Eye (tissue), 1 donor: ENCODE data around the gene ANKRA2.

Source experiments
- DNase-seq: peaks from one replicate; pipeline ENCODE4 v3.0.0-alpha.2; 2015

The ANKRA2 gene, protein sequence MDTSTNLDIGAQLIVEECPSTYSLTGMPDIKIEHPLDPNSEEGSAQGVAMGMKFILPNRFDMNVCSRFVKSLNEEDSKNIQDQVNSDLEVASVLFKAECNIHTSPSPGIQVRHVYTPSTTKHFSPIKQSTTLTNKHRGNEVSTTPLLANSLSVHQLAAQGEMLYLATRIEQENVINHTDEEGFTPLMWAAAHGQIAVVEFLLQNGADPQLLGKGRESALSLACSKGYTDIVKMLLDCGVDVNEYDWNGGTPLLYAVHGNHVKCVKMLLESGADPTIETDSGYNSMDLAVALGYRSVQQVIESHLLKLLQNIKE

DNA sequence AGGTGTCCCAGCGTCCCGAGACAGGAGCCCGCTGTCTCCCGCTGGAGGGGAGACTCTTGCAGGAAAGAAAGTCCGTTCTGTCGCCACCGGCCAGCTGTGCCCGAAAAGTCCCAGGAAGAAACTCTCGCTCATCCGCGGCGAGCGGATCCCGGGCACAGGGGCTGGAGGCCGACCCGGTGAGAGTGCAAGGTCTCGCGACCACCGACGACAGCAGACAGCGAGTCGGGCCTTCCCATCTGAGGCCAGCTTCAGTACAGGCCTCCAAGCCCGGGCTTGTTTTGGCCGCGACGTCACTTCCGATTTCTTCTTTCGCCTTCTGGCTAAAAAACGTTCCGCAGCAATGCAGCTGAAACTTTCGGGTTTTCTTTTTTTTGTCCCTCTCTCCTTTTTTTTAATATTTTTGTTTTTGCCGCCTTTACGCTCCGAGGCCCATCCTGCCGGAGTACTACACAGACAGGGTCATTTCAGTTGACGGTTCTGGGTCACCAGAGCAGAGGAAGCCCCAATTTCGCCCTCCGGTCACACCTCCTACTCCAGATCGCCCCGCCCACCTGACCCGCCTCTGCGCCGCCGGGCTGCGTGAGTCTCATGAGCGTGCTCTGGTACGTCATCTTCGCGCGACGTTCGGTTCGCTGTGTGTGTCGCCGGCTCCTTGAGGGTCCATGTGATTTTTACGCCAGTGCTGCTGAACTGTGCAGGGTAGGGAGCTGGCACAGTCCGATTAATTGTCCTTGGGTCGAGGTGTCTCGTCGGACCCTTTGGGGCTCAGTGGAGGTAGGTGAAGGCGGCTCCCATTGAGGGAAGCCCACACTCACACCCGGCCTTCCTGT, at the start of gene ANKRA2, which contains the start of gene UTP15:
Gene ANKRA2, minus strand, starts transcription at position 501 of the 830 bp plus-strand sequence. CDS start 2,758 bp downstream, outside the sequence.
Gene UTP15, plus strand, starts transcription at position 605 of the 830 bp plus-strand sequence. CDS start 1,602 bp downstream, outside the sequence.
- DNase-seq: peak; percentile 100

DNA sequence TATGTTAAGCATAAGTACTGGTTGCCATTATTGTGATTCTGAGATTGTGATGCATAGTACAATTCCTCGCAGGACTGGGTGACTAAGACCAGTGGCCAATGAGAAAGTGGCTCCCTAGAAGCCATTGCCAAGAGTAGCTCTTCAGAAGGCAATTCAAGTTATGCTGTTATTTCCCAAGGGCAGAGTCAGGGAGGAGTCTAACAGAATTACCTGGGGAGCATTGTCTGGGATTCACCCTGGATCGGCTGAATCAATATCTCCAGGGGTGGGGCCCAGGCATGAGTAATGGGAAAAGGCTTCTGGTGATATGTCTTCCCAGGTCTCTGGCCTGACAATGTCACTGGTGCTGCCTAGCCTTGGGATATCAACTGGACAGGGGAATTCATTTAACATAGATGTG, 49.6 kb upstream of the ANKRA2 start:
- DNase-seq: no peak

DNA sequence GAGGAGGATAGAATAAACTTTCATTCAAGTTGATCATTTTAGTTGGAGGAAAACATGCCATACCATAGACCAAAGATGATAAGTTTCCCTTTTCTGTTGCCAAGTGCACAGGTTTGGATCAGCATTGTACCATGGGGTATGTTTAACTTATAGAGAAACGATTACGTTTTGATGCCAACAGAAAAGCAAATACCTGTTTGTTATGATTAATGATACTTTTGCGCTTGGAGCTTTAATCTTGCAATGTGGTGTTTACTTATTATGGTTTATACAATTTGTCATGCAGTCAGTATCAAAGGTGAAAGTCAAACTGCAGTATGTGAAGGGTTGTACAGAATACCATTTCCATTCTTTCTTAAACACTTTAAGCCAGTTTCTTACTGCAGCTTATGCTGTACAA, 47.4 kb upstream of the ANKRA2 start:
- no peak for DNase-seq

DNA sequence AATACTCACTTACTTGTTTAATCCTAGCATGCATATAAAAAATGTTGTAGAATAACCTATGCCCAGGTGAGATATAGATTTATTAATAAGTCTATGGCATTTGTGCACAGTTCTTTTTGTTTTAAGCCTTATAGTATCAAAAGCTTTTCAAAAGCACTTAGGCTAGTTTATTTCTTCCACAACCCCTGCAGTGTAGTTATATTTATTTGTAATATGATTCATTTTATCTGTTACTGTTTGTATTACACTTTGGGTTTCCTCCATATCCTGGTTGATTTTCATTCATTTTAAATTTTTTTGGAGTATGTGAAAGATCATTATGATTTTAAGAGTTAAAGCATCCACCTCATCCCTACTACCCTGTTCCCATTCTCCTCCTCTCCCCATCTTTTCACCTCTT, 41.8 kb upstream of the ANKRA2 start:
- DNase-seq: no peak

DNA sequence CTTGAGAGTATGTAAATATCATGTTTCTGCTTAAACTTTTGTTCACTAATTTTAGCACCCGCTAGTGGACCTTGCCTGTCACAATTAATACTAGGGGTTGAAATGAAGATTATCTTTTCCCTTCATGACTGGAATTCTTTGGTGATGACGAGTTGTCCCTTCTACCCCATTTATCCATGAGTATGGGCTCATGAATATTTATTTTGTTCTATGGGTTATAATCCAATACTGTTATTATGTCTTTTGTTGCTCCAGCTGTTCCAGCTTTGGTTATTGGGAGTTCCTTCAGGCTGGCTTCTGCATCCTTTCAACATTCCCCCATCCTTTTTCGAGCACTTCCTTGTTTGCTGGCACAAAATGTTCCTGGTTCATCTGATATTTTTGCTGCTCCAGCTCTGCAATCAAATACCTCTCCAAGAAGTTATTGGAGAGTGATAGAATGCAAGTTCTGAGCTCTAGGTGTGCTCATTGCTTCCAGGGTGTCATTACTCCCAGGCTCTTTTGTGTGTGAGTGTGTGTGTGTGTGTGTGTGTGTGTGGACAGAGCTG, 40.8 kb upstream of the ANKRA2 start:
- no peak for DNase-seq

DNA sequence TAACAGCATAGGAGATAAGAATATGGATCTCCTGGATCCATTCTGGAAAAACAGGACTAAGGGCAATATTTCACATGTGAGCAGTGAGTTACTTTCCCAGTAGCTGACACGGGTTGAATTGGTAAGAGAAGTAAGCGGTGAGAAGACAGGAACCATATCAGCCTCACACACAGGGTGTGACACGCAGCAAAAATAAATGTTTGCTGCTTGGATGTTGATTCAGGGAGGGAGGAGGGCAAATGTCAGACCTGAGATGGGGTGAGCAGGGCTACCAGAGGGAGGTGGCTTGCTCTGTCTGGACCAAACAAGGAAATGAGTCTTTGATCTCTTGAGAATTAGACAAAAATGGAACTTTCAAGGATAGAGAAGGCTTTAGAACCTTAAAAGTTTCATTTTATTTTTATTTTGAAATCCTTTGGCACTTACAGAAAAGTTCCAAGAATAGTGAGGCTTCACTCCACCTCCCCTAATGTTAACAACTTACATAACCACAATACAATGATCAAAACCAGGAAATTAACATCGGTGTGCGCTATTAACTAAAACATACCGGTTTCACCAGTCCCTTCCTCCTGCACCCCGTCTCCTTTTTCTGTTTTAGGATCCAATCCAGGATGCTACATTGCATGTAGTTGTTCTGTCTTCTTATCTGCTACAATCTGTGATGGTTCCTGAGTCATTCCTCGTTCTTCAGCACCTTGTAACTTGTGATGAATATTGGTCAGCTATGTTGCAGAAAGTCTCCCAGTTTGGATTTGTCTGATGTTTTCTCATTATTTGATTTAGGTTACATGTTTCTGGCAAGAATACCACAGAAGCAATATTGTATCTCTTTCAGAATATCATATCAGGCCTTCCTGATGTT, 40.0 kb upstream of the ANKRA2 start:
- DNase-seq: no peak

DNA sequence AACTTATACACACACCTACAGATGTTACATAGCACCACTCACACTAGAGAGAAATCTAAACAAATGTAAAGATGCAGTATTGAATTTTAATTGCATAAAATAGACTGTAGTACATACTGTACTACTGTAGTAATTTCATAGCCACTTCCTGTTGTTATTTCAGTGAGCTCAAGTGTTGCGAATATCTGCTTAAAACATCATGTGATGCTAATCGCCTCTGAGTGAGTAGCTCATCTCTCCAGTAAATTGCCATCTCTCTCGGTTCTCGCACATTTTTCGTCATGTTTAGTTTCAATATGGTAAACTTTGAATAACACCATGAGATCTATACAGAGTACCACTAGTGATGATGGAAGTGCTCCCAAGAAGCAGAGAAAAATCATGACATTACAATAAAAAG, 38.6 kb upstream of the ANKRA2 start:
- no peak for DNase-seq

DNA sequence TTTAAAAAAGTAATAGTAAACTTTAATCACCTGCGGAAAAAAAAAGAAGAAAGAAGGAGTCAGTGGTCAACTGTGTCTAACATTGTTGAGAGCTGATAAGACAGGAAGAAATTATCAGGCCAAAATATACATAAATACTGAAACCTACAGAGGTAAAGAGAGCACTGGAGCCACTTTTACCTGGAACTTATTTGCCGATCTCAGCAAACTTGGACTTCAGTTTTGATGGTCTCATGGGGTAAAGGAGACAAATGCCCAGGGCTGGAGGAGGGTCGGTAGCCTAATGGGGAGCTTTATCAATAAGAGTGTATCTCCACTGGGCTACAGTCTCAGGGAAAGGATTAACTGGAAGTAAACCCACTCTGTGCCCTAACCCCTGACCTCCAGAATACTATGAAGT, 33.9 kb upstream of the ANKRA2 start:
- no peak for DNase-seq

DNA sequence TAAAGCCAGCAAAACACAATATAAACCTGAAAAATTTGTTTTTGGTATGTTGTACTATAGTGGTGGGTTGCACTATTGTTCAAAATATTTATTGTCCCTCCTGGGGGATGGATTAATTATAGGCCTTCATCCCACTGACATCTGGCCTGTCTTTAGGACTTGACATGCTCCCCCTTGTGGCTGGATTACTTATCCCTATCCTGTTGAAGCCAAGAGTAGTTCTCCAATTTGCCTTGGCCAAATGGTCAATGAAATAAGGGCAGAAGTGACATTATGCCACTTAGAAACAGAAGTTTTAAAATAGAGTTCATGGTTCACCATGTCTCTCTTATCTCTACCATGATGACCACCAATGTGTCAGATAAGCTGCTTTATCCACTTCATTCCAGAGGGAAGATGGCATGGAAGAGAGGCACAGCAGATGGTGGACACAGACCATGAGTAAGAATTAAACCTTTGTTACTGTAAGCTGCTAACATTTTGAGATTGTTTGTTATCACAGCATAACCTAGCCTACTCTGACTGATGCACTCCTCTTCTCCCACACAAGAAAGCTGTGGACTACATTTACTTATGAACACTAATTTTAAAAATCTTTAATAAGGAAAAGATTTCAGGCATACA, 31.4 kb upstream of the ANKRA2 start:
- peak; percentile 24 for DNase-seq

DNA sequence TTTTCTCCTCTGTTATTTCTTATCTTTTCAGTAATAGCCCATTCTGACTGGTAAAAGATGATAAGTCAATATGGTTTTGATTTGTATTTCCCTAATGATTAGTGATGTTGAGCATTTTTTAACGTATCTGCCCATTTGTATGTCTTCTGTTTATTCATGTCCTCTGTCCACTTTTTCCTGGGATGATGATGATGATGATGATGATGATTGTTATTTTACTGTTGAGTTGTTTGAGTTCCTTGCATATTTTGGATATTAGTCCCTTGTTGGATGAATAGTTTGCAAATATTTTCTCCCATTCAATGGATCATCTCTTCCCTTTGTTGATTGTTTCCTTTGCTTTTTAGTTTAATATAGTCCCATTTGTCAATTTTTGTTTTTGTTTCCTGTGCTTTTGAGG, 27.1 kb upstream of the ANKRA2 start:
- DNase-seq: no peak

DNA sequence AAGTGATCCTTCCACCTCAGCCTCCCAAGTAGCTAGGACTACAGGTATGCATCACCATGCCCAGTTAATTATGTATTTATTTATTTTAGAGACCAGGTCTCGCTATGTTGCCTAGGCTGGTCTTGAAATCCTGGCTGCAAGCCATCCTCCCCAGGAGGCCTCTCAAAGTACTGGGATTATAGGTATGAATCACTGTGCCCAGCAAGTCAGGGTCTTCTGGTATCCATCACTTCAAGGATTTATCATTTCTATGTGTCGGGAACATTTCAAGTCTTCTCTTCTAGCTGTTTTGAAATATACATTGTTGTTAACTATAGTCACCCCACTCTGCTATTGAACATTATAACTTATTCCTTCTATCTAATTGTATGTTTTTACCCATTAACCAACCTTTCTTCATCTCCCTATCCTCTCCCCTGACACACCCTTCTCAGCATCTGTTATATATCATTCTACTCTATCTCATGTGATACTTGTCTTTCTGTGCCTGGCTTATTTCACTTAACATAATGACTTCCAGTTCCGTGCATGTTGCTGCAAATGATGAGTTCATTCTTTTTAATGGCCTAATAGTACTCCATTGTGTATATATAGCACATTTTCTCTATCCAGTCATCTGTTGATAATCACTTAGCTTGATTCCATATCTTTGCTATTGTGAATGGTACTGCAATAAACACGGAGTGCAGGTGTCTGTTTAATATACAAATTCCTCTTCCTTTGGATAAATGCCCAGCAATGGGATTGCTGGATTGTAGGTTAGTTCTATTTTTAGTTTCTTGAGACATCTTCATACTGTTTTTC, 26.5 kb upstream of the ANKRA2 start:
- DNase-seq: no peak

DNA sequence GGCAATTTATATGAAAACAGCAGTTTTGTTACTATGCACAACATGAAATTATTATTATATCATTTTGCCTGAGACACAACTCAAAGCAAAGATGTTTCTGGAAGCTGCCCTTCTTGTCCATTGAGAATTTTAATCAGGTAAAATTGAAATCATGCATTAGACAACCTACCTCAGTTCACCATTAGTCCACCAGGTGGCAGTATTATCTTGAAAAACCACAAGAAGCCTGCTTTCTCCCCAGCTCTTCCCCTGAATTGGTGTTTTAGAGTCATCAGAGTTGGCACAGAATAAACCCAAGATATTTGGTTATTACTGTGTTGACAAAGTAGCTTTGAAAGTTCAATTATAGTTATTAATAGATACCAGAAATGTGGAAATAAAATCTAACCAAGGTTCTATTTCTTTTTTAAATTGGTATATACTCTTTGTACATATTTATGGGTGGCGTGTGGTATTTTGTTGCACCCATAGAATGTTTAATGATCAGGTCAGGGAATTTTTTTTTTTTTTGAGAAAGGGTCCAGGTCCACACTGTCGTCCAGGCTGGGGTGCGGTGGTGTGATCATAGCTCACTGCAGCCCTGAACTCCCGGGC, 25.8 kb upstream of the ANKRA2 start:
- DNase-seq: peak; percentile 92

DNA sequence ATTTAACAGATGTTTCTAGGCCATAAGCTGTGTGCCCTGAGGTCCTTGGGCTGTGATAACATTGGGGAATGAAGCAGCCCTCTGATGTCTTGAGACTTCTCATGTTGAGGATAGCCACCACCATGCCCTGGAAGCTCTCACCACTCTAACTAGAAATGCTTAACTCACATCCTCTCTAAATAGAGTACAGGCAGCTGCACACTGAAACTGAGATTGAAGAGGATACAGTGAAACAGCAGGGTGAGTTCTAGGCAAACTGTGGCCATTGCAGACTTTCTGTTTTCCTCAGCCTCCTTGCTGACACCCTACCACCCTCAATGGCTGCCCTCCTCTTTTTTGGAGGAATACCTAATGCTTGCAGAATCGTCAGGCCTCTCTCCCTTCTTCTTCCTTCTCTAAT, 22.5 kb upstream of the ANKRA2 start:
- DNase-seq: no peak

DNA sequence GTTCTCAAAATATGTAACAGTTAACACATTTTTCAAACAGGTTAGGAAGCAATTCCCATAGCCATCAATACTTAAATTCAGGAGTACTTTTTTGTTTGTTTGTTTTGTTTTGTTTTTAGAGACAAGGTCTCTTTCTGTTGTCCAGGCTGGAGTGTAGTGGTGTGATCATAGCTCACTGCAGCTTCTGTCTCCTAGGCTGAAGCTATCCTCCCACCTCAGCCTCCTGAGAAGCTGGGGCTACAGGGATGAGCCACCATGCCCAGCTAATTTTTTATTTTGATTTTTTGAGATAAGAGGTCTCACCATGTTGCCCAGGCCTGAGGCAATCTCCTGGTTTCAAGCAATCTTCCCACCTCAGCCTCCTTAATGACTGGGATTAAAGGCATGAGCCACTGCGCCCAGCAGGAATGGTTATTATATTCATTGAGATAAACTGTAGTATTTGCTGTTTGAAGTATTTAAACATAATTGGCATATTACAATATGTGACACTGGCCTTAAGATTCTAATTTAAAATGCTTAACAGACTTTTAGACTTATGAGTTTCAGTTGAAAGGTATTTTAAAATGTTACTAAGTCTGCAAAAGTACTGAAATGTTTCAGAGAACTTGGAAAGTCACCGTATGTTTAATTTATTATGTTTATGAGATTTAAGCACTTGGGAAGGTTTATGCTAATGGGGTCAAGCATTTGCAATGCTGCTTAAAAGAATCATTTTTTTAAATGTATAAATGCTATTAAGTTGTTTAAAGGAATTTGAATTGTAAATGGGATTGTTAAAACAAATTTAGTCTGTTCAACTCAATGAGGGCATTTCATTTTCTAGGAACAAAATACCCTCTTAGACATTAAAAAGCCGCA, 17.1 kb upstream of the ANKRA2 start:
- no peak for DNase-seq

DNA sequence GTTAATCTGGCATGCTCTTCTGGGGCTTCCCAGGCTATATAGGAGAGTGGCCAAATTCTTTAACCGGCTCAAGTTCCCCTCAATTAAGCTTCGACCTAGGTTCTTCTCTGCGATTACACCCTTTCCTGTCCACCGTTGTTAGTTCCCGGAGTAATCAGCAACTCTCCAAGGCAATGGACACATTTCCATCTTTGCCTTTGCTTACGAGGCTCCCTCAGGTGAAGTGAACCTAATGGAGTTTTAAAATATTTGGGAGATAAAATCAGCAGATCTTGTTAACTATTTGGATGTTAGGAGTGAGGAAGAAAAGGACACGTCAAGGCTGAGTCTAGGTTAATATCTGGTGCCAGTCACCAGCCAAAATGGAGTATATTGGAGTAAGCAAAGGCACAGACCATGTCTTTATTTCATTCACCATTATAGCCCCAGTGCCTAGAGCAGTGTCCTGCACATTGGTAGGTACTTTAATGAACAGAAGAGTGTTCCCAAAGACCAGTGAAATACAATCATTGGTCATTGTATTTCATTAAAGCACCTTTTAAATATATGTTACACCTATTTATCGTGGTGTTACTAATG, 619 bp upstream of the ANKRA2 start:
- DNase-seq: no peak

DNA sequence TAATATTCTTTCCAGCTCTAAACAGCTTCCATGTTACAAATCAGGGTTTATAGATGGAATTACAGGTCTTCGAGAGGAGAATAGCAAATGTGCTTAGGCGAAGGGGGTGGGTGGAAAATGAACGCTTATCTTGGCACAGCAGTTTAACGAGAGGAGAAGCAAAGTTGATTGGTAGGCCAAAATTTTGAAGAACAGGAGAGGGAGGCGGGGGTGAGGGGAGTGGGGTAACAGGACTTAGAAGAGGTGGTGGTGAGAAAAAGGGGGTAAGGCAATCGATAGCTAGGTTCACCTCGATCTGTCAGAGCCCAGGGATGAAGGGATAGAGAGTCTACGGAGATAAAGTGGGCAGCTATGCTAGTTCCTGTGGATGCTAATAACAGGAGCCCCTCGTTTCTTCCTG, 764 bp downstream of the ANKRA2 start:
- DNase-seq: peak; percentile 63

DNA sequence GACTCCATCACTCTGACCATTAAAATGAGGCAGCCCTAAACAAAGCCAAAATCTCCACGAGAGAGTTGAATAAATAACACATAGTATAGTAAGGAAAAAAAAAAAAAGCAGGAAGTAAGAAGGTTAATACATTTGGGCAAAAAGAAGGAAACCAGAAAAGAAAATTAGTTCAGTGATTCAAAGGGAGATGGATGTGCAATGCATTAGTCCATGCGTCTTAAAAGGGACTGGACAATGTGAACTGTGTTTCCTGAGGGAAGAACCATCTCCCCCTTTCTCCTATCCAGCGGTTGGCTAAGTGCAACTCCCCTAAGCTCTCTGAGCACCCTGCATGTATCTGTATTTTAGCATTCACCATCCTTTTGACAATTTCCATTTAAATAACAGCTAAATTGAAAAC, 1.4 kb downstream of the ANKRA2 start:
- peak; percentile 31 for DNase-seq

DNA sequence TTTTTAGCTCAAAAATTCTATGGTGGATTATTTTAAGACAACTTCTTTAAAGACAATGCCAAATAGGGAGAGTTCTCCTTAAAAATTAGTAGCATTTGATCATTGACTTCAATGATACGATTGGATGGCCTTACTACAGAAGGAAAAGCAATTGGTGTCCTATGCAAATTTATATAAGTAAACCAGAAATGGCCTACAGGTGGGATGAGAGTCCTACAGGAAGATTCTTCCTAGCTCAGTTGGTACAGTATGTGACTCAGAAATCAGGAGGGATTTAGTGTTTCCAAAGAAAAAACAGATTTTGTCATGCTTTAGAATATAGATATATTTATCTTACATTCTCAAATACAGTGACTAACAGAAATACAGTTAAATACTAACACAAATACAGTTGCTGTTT, 6.5 kb downstream of the ANKRA2 start:
- DNase-seq: no peak

DNA sequence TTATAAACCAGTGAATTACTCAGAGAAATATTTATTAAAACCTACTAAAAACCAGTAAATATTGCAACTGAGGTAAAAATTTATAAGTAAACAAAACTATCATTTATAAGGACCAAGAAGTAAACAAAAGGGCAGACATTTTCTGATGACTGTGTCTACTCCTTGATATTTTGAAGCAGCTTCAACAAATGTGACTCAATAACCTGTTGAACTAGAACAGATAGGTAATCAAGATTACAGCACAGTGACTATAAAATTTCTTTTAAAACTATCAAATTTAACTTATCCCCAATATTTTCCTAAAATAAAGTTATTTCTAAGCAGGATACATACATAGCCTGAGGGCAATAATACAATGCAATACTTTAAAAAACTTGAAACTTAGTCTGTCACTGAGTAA, 12.8 kb downstream of the ANKRA2 start:
- DNase-seq: no peak

DNA sequence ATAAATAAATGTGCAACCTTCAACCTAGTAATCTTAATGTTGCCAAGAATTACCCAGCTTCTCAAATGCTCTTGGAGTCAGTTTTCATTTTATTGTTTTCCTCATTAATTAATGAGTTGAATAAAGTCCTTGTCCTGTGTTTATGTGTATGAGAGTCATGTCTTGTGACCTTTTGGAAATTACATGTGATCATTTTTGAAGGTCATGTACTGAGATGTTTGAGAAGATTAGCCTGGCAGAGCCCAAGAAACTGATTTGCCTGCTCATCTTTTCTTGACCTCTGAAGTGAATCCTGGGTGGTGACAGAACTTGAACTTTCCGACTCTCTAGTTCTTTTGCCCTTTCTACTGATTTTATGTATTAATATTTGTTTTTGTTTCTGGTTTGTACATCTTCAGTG, 15.4 kb downstream of the ANKRA2 start:
- no peak for DNase-seq
